ENCODE measurements around the gene LSM14B. TPM values are rescaled to one million over a fixed set of nuclear protein-coding genes. Genes with fewer than 3 reads are reported as not detected.

LSM14B gene
- total RNA-seq, 1 donor from 2014 or later: 35.1 TPM

- H3K4me3 ChIP-seq: no peak overlapping the region
- peaks cover 4% of the 10 kb centered on the region for H3K9me3 ChIP-seq
- H3K4me1 ChIP-seq: no peaks in the 10 kb centered on the region
- no peaks in the 10 kb centered on the region for H3K27me3 ChIP-seq
- no peak overlapping the region for H3K27ac ChIP-seq
- TF ChIP-seq CTCF (IDR thresholded peaks at IDR 0.05): no peak
- DNase-seq (no peak), ATAC-seq (no peak)
- intact Hi-C loops (cut with DNase I): no loop called here
- H3K36me3 ChIP-seq: no peaks in the 10 kb centered on the region
These were observed 25.6 kb upstream of the LSM14B start for GRCh38 chr20:62096421-62097380.

GRCh38 chr20:62097881-62098407 lies 24.3 kb upstream of the LSM14B start:
- H3K36me3 ChIP-seq: no peaks in the 10 kb centered on the region
- no peak overlapping the region for H3K27ac ChIP-seq
- ATAC-seq (no peak), DNase-seq (no peak)
- no peaks in the 10 kb centered on the region for H3K27me3 ChIP-seq
- peaks cover 4% of the 10 kb centered on the region for H3K9me3 ChIP-seq
- no peaks in the 10 kb centered on the region for H3K4me1 ChIP-seq
- intact Hi-C loops (cut with DNase I): no loop called here
- TF ChIP-seq CTCF (IDR thresholded peaks at IDR 0.05): no peak
- no peak overlapping the region for H3K4me3 ChIP-seq

GRCh38 chr20:62101078-62101477 lies 21.2 kb upstream of the LSM14B start:
- H3K27ac ChIP-seq: no peak overlapping the region
- TF ChIP-seq CTCF (IDR thresholded peaks at IDR 0.05): no peak
- no peak overlapping the region for H3K4me3 ChIP-seq
- ATAC-seq (no peak), DNase-seq (no peak)
- intact Hi-C loops (cut with DNase I): no loop called here
- peaks cover 4% of the 10 kb centered on the region for H3K9me3 ChIP-seq
- no peaks in the 10 kb centered on the region for H3K4me1 ChIP-seq
- peaks cover 9% of the 10 kb centered on the region for H3K27me3 ChIP-seq
- H3K36me3 ChIP-seq: no peaks in the 10 kb centered on the region

- H3K27me3 ChIP-seq: peaks cover 9% of the 10 kb centered on the region
- no peak for DNase-seq
These were observed 18.6 kb upstream of the LSM14B start for GRCh38 chr20:62103508-62104233.

More at GRCh38 chr20:62103508-62104233, 18.6 kb upstream of the LSM14B start:
- H3K4me1 ChIP-seq: no peaks in the 10 kb centered on the region
- no peaks in the 10 kb centered on the region for H3K36me3 ChIP-seq
- ATAC-seq: no peak
- no peak overlapping the region for H3K4me3 ChIP-seq
- no peak overlapping the region for H3K27ac ChIP-seq
- H3K9me3 ChIP-seq: peaks cover 20% of the 10 kb centered on the region
- intact Hi-C loops (cut with DNase I): no loop called here
- no peak for TF ChIP-seq CTCF (IDR thresholded peaks at IDR 0.05)
